K562 (cell line): ENCODE results near the gene ECM1. TPM values are rescaled to one million over a fixed set of nuclear protein-coding genes. Genes with fewer than 3 reads are reported as not detected.

Experiments
- CHD4 ChIP-seq: fragments of 200-600 bp; sonication (generic); IDR thresholded peaks from 3 replicates; pipeline ENCODE4 v1.6.1; 2012; ENCODE audit warnings: low read depth, mild to moderate bottlenecking, mixed read lengths, low read length, inconsistent platforms; ENCODE audit not compliant: insufficient read depth, insufficient replicate concordance, poor library complexity, severe bottlenecking
- CXXC5 ChIP-seq: fragments of 250-450 bp; sonication (Bioruptor Pico); IDR thresholded peaks from 2 replicates; pipeline ENCODE4 v1.8.0; 2022; ENCODE audit warnings: inconsistent platforms, mild to moderate bottlenecking, moderate library complexity
- EGR1 ChIP-seq: fragments of 450-650 bp; conservative IDR thresholded peaks from 2 replicates; pipeline ENCODE4 v1.6.1; 2017; ENCODE audit warnings: mild to moderate bottlenecking
- GABPB1 ChIP-seq: sonication (generic); formaldehyde crosslinking; IDR thresholded peaks from 2 replicates; pipeline ENCODE4 v1.8.0; 2022; ENCODE audit warnings: mild to moderate bottlenecking, missing genetic modification reagents
- GABPB2 ChIP-seq: fragments of 250-450 bp; sonication (Bioruptor Pico); conservative IDR thresholded peaks from 2 replicates; pipeline ENCODE4 v1.5.1; 2021; ENCODE audit warnings: mild to moderate bottlenecking
- ILF3 ChIP-seq: fragments of 450-650 bp; IDR thresholded peaks from 2 replicates; pipeline ENCODE4 v1.6.1; 2018; ENCODE audit warnings: antibody characterized with exemption, mild to moderate bottlenecking, moderate library complexity, borderline replicate concordance
- KDM2B ChIP-seq: fragments of 250-450 bp; sonication (Bioruptor Pico); IDR thresholded peaks from 2 replicates; pipeline ENCODE4 v1.8.0; 2021; ENCODE audit warnings: mild to moderate bottlenecking, moderate library complexity
- LARP7 ChIP-seq: fragments of 450-650 bp; IDR thresholded peaks from 2 replicates; pipeline ENCODE4 v1.6.1; 2016
- NFXL1 ChIP-seq: fragments of 450-650 bp; formaldehyde crosslinking; IDR thresholded peaks from 2 replicates; pipeline ENCODE4 v1.4.0; 2021; ENCODE audit warnings: mild to moderate bottlenecking
- PCBP2 ChIP-seq: fragments of 200-400 bp; formaldehyde crosslinking; IDR thresholded peaks from 2 replicates; pipeline ENCODE4 v1.6.1; 2018; ENCODE audit warnings: low read length, low read depth, mild to moderate bottlenecking, moderate library complexity; ENCODE audit not compliant: poor library complexity, severe bottlenecking
- PHF8 ChIP-seq: fragments of 200-600 bp; sonication (generic); IDR thresholded peaks from 2 replicates; pipeline ENCODE4 v1.6.1; 2012; ENCODE audit warnings: mixed run types, mild to moderate bottlenecking, inconsistent platforms, low read length, moderate library complexity, borderline replicate concordance
- RBM34 ChIP-seq: fragments of 200-400 bp; formaldehyde crosslinking; IDR thresholded peaks from 2 replicates; pipeline ENCODE4 v1.6.1; 2018; ENCODE audit warnings: low read length, borderline replicate concordance; ENCODE audit not compliant: insufficient read depth
- RBM39 ChIP-seq: fragments of 200-400 bp; formaldehyde crosslinking; optimal IDR thresholded peaks from 2 replicates; pipeline ENCODE3; 2018; ENCODE audit warnings: low read depth, low read length
- RUNX1 ChIP-seq: sonication (generic); IDR thresholded peaks from 2 replicates; pipeline ENCODE4 v1.6.1; 2016; ENCODE audit warnings: antibody characterized with exemption, low read depth
- SETDB1 ChIP-seq: IDR thresholded peaks from one replicate; pipeline ENCODE4 v1.6.1; 2012; ENCODE audit warnings: low read length, control low read depth, inconsistent platforms
- SLC30A9 ChIP-seq: fragments of 250-450 bp; sonication (Bioruptor Pico); IDR thresholded peaks from 2 replicates; pipeline ENCODE4 v1.8.0; 2022; ENCODE audit warnings: mild to moderate bottlenecking, moderate library complexity
- ZBTB7A ChIP-seq: IDR thresholded peaks from 2 replicates; pipeline ENCODE4 v1.6.1; 2011; ENCODE audit warnings: low read depth, mild to moderate bottlenecking, low read length, moderate library complexity, borderline replicate concordance; ENCODE audit not compliant: control insufficient read depth
- ZC3H4 ChIP-seq: sonication (generic); formaldehyde crosslinking; IDR thresholded peaks from 2 replicates; pipeline ENCODE4 v1.9.0; 2021; ENCODE audit warnings: missing genetic modification reagents, borderline replicate concordance
- ZEB2 ChIP-seq: fragments of 450-650 bp; IDR thresholded peaks from 2 replicates; pipeline ENCODE4 v1.6.1; 2016
- ZFX ChIP-seq: sonication (generic); formaldehyde crosslinking; IDR thresholded peaks from 2 replicates; pipeline ENCODE4 v1.8.0; 2022; ENCODE audit warnings: mild to moderate bottlenecking, missing genetic modification reagents, moderate library complexity
- ZNF239 ChIP-seq: fragments of 250-450 bp; sonication (Bioruptor Pico); IDR thresholded peaks from 2 replicates; pipeline ENCODE4 v1.4.0; 2020; ENCODE audit warnings: mild to moderate bottlenecking
- ZNF3 ChIP-seq: fragments of 250-450 bp; sonication (Bioruptor Pico); IDR thresholded peaks from 2 replicates; pipeline ENCODE4 v1.5.0; 2021; ENCODE audit warnings: mild to moderate bottlenecking, moderate library complexity
- ZNF384 ChIP-seq: IDR thresholded peaks from 2 replicates; pipeline ENCODE4 v1.6.1; 2012; ENCODE audit warnings: low read depth, low read length, improper control_type of control experiment
- polyA plus RNA-seq, 8 experiments: library from polyadenylated mRNA; depleted of rRNA in 4 of 8; stranded (reverse) in 5 of 8; unstranded in 3 of 8; fragments of >200 nt; fragmentation: Nextera tagmentation in 2 of 8; fragmentation: Illumina TruSeq in 1 of 8; extraction: Ambion mirVana in 2 of 8; extraction: Trizol in 1 of 8; gene quantifications; 2 replicates each; pipeline versions ENCODE4 v1.2.1 to v1.2.3, GENCODE V29; 2011 to 2014; ENCODE audit warnings: inconsistent platforms in 1 of 8, missing spikeins in 1 of 8
- total RNA-seq, 7 experiments: library from RNA; depleted of rRNA in 6 of 7; stranded (reverse); fragments of >200 nt in 6 of 7; fragmentation: Illumina TruSeq in 2 of 7; extraction: Trizol in 2 of 7; gene quantifications; 2 replicates each; pipeline versions ENCODE4 v1.2.1 to v1.2.3, GENCODE V29; 2011 to 2021; ENCODE audit warnings: low replicate concordance in 1 of 7
- TF ChIP-seq, protein P1 (sequence below): sonication (generic); formaldehyde crosslinking; IDR thresholded peaks from 2 replicates; pipeline ENCODE4 v1.8.0; 2022; ENCODE audit warnings: mild to moderate bottlenecking, low read depth, missing genetic modification reagents
- TF ChIP-seq, protein P2 (sequence below): fragments of 250-450 bp; sonication (Bioruptor Pico); IDR thresholded peaks from 2 replicates; pipeline ENCODE4 v1.5.0; 2020; ENCODE audit warnings: mild to moderate bottlenecking, borderline replicate concordance
- TF ChIP-seq, protein P3 (sequence below): fragments of 250-450 bp; sonication (Bioruptor Pico); IDR thresholded peaks from 2 replicates; pipeline ENCODE4 v1.8.0; 2021; ENCODE audit warnings: borderline replicate concordance, mild to moderate bottlenecking, moderate library complexity; ENCODE audit not compliant: poor library complexity, severe bottlenecking

ECM1 gene
- total and polyA plus RNA-seq, 9 of the 15 experiments (the other 6 are each of a cell fraction or from before 2014, with no cell fraction given) = 6.6 to 52.2 (median 12.8) TPM

DNA sequence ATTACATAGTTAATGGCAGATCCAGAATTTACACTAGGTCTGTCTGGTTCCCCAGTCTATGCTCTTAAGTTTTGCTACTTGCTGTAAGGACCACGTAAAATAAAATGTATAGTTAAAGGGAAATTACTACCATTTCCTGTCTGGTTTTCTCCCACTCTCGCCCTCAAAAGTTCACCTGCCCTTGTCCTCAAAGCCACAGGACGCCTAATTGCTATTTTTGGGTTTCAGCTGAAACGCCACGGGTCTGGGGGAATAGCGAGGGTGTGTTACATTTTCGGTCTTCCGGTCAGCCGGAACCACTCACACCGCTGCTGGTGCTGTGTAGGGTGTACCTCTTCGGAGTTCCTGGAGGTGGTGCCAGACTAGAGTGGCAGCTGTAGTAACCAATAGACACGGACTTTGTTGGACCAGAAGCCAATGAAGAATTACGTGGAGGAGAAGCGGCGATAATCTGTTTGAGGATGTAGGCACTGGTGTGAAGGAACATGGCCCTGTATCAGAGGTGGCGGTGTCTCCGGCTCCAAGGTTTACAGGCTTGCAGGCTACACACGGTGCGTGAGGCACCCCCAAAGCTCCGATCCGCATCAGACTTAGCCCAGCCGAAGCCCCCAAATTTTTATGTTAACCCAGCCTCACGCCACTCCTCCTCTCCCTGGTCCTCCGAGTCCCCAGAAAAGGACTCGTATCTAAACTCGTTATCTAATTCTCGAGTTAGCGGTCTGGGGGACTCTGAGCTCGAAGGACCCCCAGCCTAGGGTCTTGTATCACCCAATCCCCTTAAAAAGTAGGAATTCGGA, 20.7 kb upstream of the ECM1 start, which contains the start of gene TARS2 (continued):
- TF ChIP-seq ZNF3 = no peak
- peak; percentile 42; the same call in 1 of the 2 replicates for TF ChIP-seq ZFX (CRISPR knock-in tag)
- TF ChIP-seq SETDB1 = no peak
- TF ChIP-seq GABPB1 (CRISPR knock-in tag) = peak; percentile 99
- TF ChIP-seq GABPB2 (CRISPR knock-in tag) = no peak
- TF ChIP-seq PCBP2 = no peak
- TF ChIP-seq ZNF239 (CRISPR knock-in tag) = peak; percentile 52; the same call in 1 of the 2 replicates
- TF ChIP-seq ZNF384 = peak; percentile 61; the same call in 1 of the 2 replicates
- 0 out of 2 replicates have a peak, but pooled peaks have one; percentile 46 for TF ChIP-seq ILF3
- peak; percentile 71; the same call in 1 of the 2 replicates for TF ChIP-seq ZBTB7A
- TF ChIP-seq ZC3H4 = no peak
- TF ChIP-seq RBM34 = no peak
- TF ChIP-seq CXXC5 (CRISPR knock-in tag) = peak; percentile 85
- peak; percentile 99 for TF ChIP-seq ZEB2
- no peak for TF ChIP-seq SLC30A9 (CRISPR knock-in tag)
- TF ChIP-seq, protein P1, sequence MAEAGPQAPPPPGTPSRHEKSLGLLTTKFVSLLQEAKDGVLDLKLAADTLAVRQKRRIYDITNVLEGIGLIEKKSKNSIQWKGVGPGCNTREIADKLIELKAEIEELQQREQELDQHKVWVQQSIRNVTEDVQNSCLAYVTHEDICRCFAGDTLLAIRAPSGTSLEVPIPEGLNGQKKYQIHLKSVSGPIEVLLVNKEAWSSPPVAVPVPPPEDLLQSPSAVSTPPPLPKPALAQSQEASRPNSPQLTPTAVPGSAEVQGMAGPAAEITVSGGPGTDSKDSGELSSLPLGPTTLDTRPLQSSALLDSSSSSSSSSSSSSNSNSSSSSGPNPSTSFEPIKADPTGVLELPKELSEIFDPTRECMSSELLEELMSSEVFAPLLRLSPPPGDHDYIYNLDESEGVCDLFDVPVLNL (CRISPR knock-in tag) = no peak
- no peak for TF ChIP-seq LARP7
- TF ChIP-seq RUNX1 = no peak; the same call in 1 of the 2 replicates
- no peak for TF ChIP-seq NFXL1 (CRISPR knock-in tag)
- TF ChIP-seq EGR1 = no peak
- TF ChIP-seq CHD4 = no peak
- peak; percentile 84; the same call in 1 of the 2 replicates for TF ChIP-seq PHF8
- no peak for TF ChIP-seq KDM2B
- TF ChIP-seq, protein P2, sequence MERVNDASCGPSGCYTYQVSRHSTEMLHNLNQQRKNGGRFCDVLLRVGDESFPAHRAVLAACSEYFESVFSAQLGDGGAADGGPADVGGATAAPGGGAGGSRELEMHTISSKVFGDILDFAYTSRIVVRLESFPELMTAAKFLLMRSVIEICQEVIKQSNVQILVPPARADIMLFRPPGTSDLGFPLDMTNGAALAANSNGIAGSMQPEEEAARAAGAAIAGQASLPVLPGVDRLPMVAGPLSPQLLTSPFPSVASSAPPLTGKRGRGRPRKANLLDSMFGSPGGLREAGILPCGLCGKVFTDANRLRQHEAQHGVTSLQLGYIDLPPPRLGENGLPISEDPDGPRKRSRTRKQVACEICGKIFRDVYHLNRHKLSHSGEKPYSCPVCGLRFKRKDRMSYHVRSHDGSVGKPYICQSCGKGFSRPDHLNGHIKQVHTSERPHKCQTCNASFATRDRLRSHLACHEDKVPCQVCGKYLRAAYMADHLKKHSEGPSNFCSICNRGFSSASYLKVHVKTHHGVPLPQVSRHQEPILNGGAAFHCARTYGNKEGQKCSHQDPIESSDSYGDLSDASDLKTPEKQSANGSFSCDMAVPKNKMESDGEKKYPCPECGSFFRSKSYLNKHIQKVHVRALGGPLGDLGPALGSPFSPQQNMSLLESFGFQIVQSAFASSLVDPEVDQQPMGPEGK (CRISPR knock-in tag) = no peak
- TF ChIP-seq RBM39 = no peak
- TF ChIP-seq, protein P3, sequence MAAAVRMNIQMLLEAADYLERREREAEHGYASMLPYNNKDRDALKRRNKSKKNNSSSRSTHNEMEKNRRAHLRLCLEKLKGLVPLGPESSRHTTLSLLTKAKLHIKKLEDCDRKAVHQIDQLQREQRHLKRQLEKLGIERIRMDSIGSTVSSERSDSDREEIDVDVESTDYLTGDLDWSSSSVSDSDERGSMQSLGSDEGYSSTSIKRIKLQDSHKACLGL (CRISPR knock-in tag) = no peak
